ENCODE measurements around the gene PRKCE. TPM values are rescaled to one million over a fixed set of nuclear protein-coding genes. Genes with fewer than 3 reads are reported as not detected.

The PRKCE gene
- total RNA-seq, 2 experiments from 2014 or later: 24.9 to 26.2 TPM

- Mint-ChIP-seq H3K9me3 (no peaks in the 10 kb centered on the region), H3K27me3 (no peaks in the 10 kb centered on the region), H3K36me3 (ENCODE audit: low read depth) (no peaks in the 10 kb centered on the region), H3K27ac (no peak overlapping the region), H3K4me1 (ENCODE audit: low read depth) (no peaks in the 10 kb centered on the region), H3K4me3 (no peak overlapping the region)
- ATAC-seq (ENCODE audit: poor library complexity): no peak
- H3K4me1 ChIP-seq (ENCODE audit: insufficient read depth, low read length): no peaks in the 10 kb centered on the region
- ChIA-PET POLR2A (no interaction called here), CTCF (interaction anchor here (1.1 to 1.9 kb wide), 2 partner anchors 11 kb away, joined by 5 to 6 read pairs; no protein-coding TSS in a partner anchor)
- no peaks in the 10 kb centered on the region for H3K9me3 ChIP-seq (ENCODE audit: control insufficient read depth in 1 of 2, insufficient read depth in 1 of 2, low read length in 2 of 2)
- intact Hi-C loops (cut with DNase I, micrococcal nuclease): no loop called here
- H3K36me3 ChIP-seq (ENCODE audit: insufficient read depth, low read length): no peaks in the 10 kb centered on the region
- H3K27ac ChIP-seq (ENCODE audit: low read depth in 1 of 2, low read length in 2 of 2): no peak overlapping the region
- DNase-seq: no peak
- TF ChIP-seq, protein P1, sequence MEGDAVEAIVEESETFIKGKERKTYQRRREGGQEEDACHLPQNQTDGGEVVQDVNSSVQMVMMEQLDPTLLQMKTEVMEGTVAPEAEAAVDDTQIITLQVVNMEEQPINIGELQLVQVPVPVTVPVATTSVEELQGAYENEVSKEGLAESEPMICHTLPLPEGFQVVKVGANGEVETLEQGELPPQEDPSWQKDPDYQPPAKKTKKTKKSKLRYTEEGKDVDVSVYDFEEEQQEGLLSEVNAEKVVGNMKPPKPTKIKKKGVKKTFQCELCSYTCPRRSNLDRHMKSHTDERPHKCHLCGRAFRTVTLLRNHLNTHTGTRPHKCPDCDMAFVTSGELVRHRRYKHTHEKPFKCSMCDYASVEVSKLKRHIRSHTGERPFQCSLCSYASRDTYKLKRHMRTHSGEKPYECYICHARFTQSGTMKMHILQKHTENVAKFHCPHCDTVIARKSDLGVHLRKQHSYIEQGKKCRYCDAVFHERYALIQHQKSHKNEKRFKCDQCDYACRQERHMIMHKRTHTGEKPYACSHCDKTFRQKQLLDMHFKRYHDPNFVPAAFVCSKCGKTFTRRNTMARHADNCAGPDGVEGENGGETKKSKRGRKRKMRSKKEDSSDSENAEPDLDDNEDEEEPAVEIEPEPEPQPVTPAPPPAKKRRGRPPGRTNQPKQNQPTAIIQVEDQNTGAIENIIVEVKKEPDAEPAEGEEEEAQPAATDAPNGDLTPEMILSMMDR (IDR thresholded peaks at IDR 0.05): no peak
- H3K27me3 ChIP-seq (ENCODE audit: control insufficient read depth in 1 of 2, insufficient read depth in 2 of 2, low read length in 2 of 2): no peaks in the 10 kb centered on the region
- no peak overlapping the region for H3K4me3 ChIP-seq (ENCODE audit: low read length)
Observed at GRCh38 chr2:45789317-45789716, 137.8 kb downstream of the PRKCE start.

DNA sequence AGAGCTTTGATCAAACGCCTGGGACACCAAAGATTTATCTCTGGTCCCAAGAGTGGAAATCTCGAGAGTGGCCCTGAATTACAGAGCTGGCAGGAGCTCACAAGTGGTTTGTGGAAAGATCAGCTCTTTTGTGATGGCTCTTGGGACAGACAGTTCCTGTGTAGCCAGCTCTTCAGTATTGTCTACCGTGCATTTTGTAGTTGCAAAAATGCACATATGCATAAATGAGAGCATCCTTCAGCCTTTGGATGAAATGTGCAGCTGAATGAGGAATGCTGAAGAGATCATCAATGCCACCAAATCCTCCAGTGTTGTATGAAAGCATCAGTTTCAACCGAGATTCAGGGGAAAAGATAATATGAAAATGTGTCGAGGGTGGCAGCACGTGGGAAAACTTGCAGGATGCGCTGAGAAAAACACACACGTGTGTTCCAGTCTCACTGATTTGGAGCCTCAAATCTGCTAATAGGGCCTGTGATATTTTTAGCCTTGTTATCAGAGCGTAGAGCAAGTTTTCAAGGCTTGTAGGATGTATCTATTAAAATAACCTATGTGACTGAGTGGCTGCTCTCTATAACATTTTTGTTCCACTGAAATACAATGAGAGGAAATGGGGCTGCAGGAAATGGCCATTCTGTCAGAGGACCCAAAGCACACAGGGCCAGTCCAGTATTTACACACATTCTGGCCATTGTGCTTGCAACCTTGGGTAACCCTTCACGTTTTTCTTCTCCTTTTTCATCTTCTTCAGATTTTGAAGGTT lies 138.7 kb downstream of the PRKCE start:
- no peak overlapping the region for H3K4me3 Mint-ChIP-seq
- ChIA-PET POLR2A (no interaction called here), CTCF (interaction anchor here (1.1 kb wide), 1 partner anchor 12 kb away, joined by 6 read pairs; no protein-coding TSS in a partner anchor)
- H3K4me1 Mint-ChIP-seq (ENCODE audit: low read depth): no peaks in the 10 kb centered on the region
- Histone ChIP-seq H3K4me3 (ENCODE audit: low read length) (no peak overlapping the region), H3K4me1 (ENCODE audit: insufficient read depth, low read length) (no peaks in the 10 kb centered on the region), H3K9me3 (ENCODE audit: control insufficient read depth in 1 of 2, insufficient read depth in 1 of 2, low read length in 2 of 2) (no peaks in the 10 kb centered on the region), H3K36me3 (ENCODE audit: insufficient read depth, low read length) (no peaks in the 10 kb centered on the region), H3K27me3 (ENCODE audit: control insufficient read depth in 1 of 2, insufficient read depth in 2 of 2, low read length in 2 of 2) (no peaks in the 10 kb centered on the region), H3K27ac (ENCODE audit: low read depth in 1 of 2, low read length in 2 of 2) (no peak overlapping the region)
- intact Hi-C loops (cut with DNase I, micrococcal nuclease): no loop called here
- ATAC-seq (ENCODE audit: poor library complexity): no peak
- H3K36me3 Mint-ChIP-seq (ENCODE audit: low read depth): no peaks in the 10 kb centered on the region
- DNase-seq: no peak
- H3K27me3 Mint-ChIP-seq: no peaks in the 10 kb centered on the region
- H3K27ac Mint-ChIP-seq: no peak overlapping the region
- H3K9me3 Mint-ChIP-seq: no peaks in the 10 kb centered on the region
- TF ChIP-seq, protein P1 (IDR thresholded peaks at IDR 0.05): no peak

DNA sequence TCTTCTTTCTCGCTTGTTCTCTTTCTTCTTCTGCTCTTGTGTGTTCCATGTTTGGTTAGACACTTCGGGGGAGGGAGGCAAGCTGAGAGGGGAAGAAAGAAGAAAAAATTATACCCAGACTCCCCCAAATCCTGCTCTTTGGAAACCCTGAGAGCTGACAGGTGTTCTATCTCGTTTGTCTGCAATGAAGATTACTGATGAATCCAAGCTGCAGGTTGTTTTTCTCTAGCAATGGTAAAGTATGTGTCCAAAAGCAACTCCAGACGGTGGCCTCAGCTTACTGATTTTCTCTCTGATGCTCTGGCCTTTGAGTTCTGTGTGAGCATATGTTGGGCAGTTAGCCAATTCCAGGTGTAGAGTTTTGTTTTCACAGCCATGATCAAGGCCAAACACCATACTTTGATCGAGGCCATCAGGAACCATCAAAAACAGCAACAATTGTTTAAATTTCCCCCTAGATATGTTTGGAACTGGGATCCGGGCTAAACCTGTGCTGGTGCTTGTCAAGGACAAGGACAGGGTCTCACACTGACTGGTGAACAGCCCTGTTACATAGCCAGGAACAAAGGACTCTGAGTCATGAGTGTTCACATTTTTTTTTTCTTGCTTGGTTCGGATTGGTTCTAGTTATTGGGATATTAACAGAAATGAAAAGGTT lies 142.0 kb downstream of the PRKCE start:
- ATAC-seq (ENCODE audit: poor library complexity) (no peak), DNase-seq (no peak)
- Histone ChIP-seq H3K36me3 (ENCODE audit: insufficient read depth, low read length) (no peaks in the 10 kb centered on the region), H3K4me3 (ENCODE audit: low read length) (no peak overlapping the region), H3K27me3 (ENCODE audit: control insufficient read depth in 1 of 2, insufficient read depth in 2 of 2, low read length in 2 of 2) (no peaks in the 10 kb centered on the region), H3K4me1 (ENCODE audit: insufficient read depth, low read length) (no peaks in the 10 kb centered on the region), H3K27ac (ENCODE audit: low read depth in 1 of 2, low read length in 2 of 2) (no peak overlapping the region), H3K9me3 (ENCODE audit: control insufficient read depth in 1 of 2, insufficient read depth in 1 of 2, low read length in 2 of 2) (no peaks in the 10 kb centered on the region)
- H3K9me3 Mint-ChIP-seq: no peaks in the 10 kb centered on the region
- intact Hi-C loops (cut with DNase I, micrococcal nuclease): no loop called here
- no peaks in the 10 kb centered on the region for H3K36me3 Mint-ChIP-seq (ENCODE audit: low read depth)
- POLR2A ChIA-PET: no interaction called here
- no peaks in the 10 kb centered on the region for H3K4me1 Mint-ChIP-seq (ENCODE audit: low read depth)
- no peak overlapping the region for H3K27ac Mint-ChIP-seq
- CTCF ChIA-PET: no interaction called here
- H3K27me3 Mint-ChIP-seq: no peaks in the 10 kb centered on the region
- H3K4me3 Mint-ChIP-seq: no peak overlapping the region
- TF ChIP-seq, protein P1 (IDR thresholded peaks at IDR 0.05): no peak
